HepG2 (cell line): ENCODE measurements around the gene CLEC18A. TPM values are rescaled to one million over a fixed set of nuclear protein-coding genes. Genes with fewer than 3 reads are reported as not detected.

ENCODE experiments used
- ATAC-seq: fragments of 200-7000 bp; cut with Tn5 transposase; 3 replicates; pipeline ENCODE4 v1.9.1; 2020; ENCODE audit warnings: mild to moderate bottlenecking, moderate library complexity
- BruUV-seq: library from RNA; stranded (reverse); fragments of 400-500 nt; replicated peaks from 2 replicates; lab custom pipeline; 2021; lab: Mats Ljungman, UMichigan
- CTCF ChIA-PET: fragments of 300-600 bp; formaldehyde crosslinking; extraction: SDS; loops from one replicate; lab custom pipeline; 2021; ENCODE audit warnings: low total read pairs, inconsistent platforms, low intra/inter-chr PET ratio; lab: Yijun Ruan, JAX
- POLR2A ChIA-PET: fragments of 350-600 bp; sonication (Branson Sonifier 250); formaldehyde crosslinking; loops from one replicate; lab custom pipeline; 2020; ENCODE audit warnings: antibody characterized with exemption, inconsistent platforms; lab: Yijun Ruan, JAX
- DNase-seq: peaks from one replicate; pipeline ENCODE4 v3.0.0-alpha.2; 2015; ENCODE audit warnings: low spot score
- FAIRE-seq: peaks from 3 replicates; lab custom pipeline; 2011; peaks lifted over from hg19 to GRCh38; lab: Jason Lieb, UNC
- H2AFZ ChIP-seq: one replicate; pipeline ENCODE4 v1.6.1; 2011; ENCODE audit warnings: low read length, inconsistent platforms
- H3K27ac ChIP-seq: fragments of 300-600 bp; 3 replicates; pipeline ENCODE4 v1.8.0; 2011; ENCODE audit warnings: mixed run types, mild to moderate bottlenecking, mixed read lengths, low read length, inconsistent platforms; ENCODE audit not compliant: insufficient read depth; ENCODE audit errors: extremely low read length
- H3K27me3 ChIP-seq, 2 experiments: fragments of 200-600 bp in 1 of 2; 2 replicates in 1 of 2; 3 replicates in 1 of 2; pipeline versions ENCODE4 v1.6.0 to v1.8.0; 2011; ENCODE audit warnings: low read length in 2 of 2, mild to moderate bottlenecking in 2 of 2, moderate library complexity in 2 of 2, inconsistent platforms in 1 of 2; ENCODE audit not compliant: insufficient read depth in 2 of 2, control insufficient read depth in 1 of 2
- H3K36me3 ChIP-seq, 2 experiments: fragments of 200-600 bp in 1 of 2; replicated peaks in 1 of 2; 2 replicates in 1 of 2; 3 replicates in 1 of 2; pipeline versions ENCODE4 v1.5.1 to v1.8.0; 2011; ENCODE audit warnings: low read length in 2 of 2, inconsistent platforms in 1 of 2; ENCODE audit not compliant: insufficient read depth in 2 of 2, control insufficient read depth in 1 of 2
- H3K4me1 ChIP-seq: 2 replicates; pipeline ENCODE4 v1.5.1; 2012; ENCODE audit warnings: low read length, inconsistent platforms; ENCODE audit not compliant: insufficient read depth
- H3K4me2 ChIP-seq: 2 replicates; pipeline ENCODE4 v1.6.0; 2011; ENCODE audit warnings: low read depth, low read length, inconsistent platforms
- H3K4me3 ChIP-seq, 3 experiments: fragments of 200-600 bp in 1 of 3; sonication (generic), shearing (Covaris generic) in 1 of 3; replicated peaks in 1 of 3; 2 replicates each; pipeline ENCODE4 v1.5.1; 2011 to 2016; ENCODE audit warnings: low read length in 3 of 3, inconsistent platforms in 2 of 3, low read depth in 2 of 3, mild to moderate bottlenecking in 2 of 3, control low read depth in 1 of 3, mixed read lengths in 1 of 3; ENCODE audit not compliant: insufficient read depth in 1 of 3
- H3K79me2 ChIP-seq: one replicate; pipeline ENCODE4 v1.6.1; 2011; ENCODE audit warnings: low read length, inconsistent platforms; ENCODE audit not compliant: insufficient read depth
- H3K9ac ChIP-seq: 2 replicates; pipeline ENCODE4 v1.6.0; 2011; ENCODE audit warnings: mild to moderate bottlenecking, low read depth, low read length, inconsistent platforms; ENCODE audit not compliant: insufficient read depth
- H3K9me3 ChIP-seq: 2 replicates; pipeline ENCODE4 v1.5.1; 2012; ENCODE audit warnings: mild to moderate bottlenecking, low read length
- H4K20me1 ChIP-seq: 2 replicates; pipeline ENCODE4 v1.6.0; 2011; ENCODE audit warnings: inconsistent platforms, mild to moderate bottlenecking, low read length, moderate library complexity; ENCODE audit not compliant: insufficient read depth
- BHLHE40 ChIP-seq: IDR thresholded peaks from 2 replicates; pipeline ENCODE4 v1.6.1; 2011; ENCODE audit warnings: low read length, improper control_type of control experiment
- ELK4 ChIP-seq: sonication (generic); formaldehyde crosslinking; IDR thresholded peaks from 2 replicates; pipeline ENCODE4 v1.9.0; 2021; ENCODE audit warnings: missing genetic modification reagents, borderline replicate concordance
- NFE2L1 ChIP-seq: sonication (generic); formaldehyde crosslinking; IDR thresholded peaks from 2 replicates; pipeline ENCODE4 v1.4.0; 2020; ENCODE audit warnings: missing genetic modification reagents, mild to moderate bottlenecking, borderline replicate concordance
- PRDM4 ChIP-seq: sonication (generic); formaldehyde crosslinking; IDR thresholded peaks from 2 replicates; pipeline ENCODE4 v1.9.0; 2021; ENCODE audit warnings: missing genetic modification reagents, borderline replicate concordance
- RBM39 ChIP-seq: fragments of 200-400 bp; formaldehyde crosslinking; IDR thresholded peaks from one replicate; pipeline ENCODE4 v1.6.1; 2018; ENCODE audit warnings: antibody characterized with exemption, mild to moderate bottlenecking, low read depth, low read length; ENCODE audit not compliant: poor library complexity, severe bottlenecking
- TBL1XR1 ChIP-seq: fragments of 150-350 bp; IDR thresholded peaks from 2 replicates; pipeline ENCODE4 v1.6.1; 2014; ENCODE audit warnings: borderline replicate concordance, low read length; ENCODE audit not compliant: partially characterized antibody
- TFE3 ChIP-seq: IDR thresholded peaks from 2 replicates; pipeline ENCODE4 v1.6.1; 2016
- ZNF292 ChIP-seq: sonication (generic); formaldehyde crosslinking; IDR thresholded peaks from 2 replicates; pipeline ENCODE4 v1.8.1; 2022; ENCODE audit warnings: mild to moderate bottlenecking, low read depth, missing genetic modification reagents, borderline replicate concordance
- ZNF550 ChIP-seq: sonication (generic); formaldehyde crosslinking; IDR thresholded peaks from 2 replicates; pipeline ENCODE4 v1.4.0; 2020; ENCODE audit warnings: mild to moderate bottlenecking, missing genetic modification reagents, borderline replicate concordance
- ZNF564 ChIP-seq: sonication (generic); formaldehyde crosslinking; IDR thresholded peaks from 2 replicates; pipeline ENCODE4 v1.8.1; 2023; ENCODE audit warnings: mild to moderate bottlenecking, missing genetic modification reagents
- ZNF850 ChIP-seq: sonication (generic); formaldehyde crosslinking; conservative IDR thresholded peaks from 2 replicates; pipeline ENCODE4 v1.9.0; 2021; ENCODE audit warnings: mild to moderate bottlenecking, missing genetic modification reagents
- ZNF878 ChIP-seq: sonication (generic); formaldehyde crosslinking; IDR thresholded peaks from 2 replicates; pipeline ENCODE4 v1.8.1; 2023; ENCODE audit warnings: mild to moderate bottlenecking, missing genetic modification reagents, moderate library complexity
- whole genome bisulfite sequencing: methylation state at CpG from one replicate; pipeline ENCODE4 v1.1.6; 2017; ENCODE audit warnings: low lambda C conversion rate; 5-methylcytosine and 5-hydroxymethylcytosine counted together
- in situ Hi-C: cut with HindIII; loops from 2 replicates; pipeline ENCODE4 v1.10.0; 2017; ENCODE audit warnings: low pct_unique_long_range_greater_than_20kb; ENCODE audit not compliant: extremely low pct_ligation_motif_present
- intact Hi-C: fragments of 100-400 bp; cut with micrococcal nuclease; formaldehyde crosslinking; loops from one replicate; pipeline ENCODE4 v1.10.0; 2022; ENCODE audit not compliant: unreplicated experiment
- polyA plus RNA-seq, 8 experiments: library from polyadenylated mRNA; depleted of rRNA in 3 of 8; stranded (reverse) in 7 of 8; unstranded in 1 of 8; fragments of >200 nt; fragmentation: Illumina TruSeq in 4 of 8; extraction: Trizol in 4 of 8; gene quantifications; 2 replicates each; pipeline versions ENCODE4 v1.2.1 to v1.2.3, GENCODE V29; 2011 to 2016; ENCODE audit warnings: low read depth in 4 of 8, missing spikeins in 1 of 8, mixed read lengths in 1 of 8; ENCODE audit not compliant: insufficient read depth in 1 of 8
- total RNA-seq, 5 experiments: library from RNA; depleted of rRNA; stranded (reverse); fragments of >200 nt; fragmentation: Illumina TruSeq; extraction: Trizol; gene quantifications; 2 replicates each; pipeline ENCODE4 v1.2.3, GENCODE V29; 2016; ENCODE audit warnings: low read depth in 1 of 5

Gene CLEC18A
- total and polyA plus RNA-seq, 2 of the 13 experiments (the other 11 are each of a cell fraction or from before 2014, with no cell fraction given) = 0.22 to 0.42 TPM

GRCh38 chr16:69940676-69941075, 10.5 kb upstream of the CLEC18A start:
- in situ Hi-C loops (no loop called here), intact Hi-C loops (no loop called here)
- WGBS = 96% methylated on average over 9 of the region's 13 CpGs
- Histone ChIP-seq H3K27ac (no peak overlapping the region), H3K4me3 (no peak overlapping the region), H3K4me1 (no peaks in the 10 kb centered on the region), H3K79me2 (no peaks in the 10 kb centered on the region), H3K36me3 (peaks cover 28 to 48% of the 10 kb centered on the region in 2 experiments), H3K27me3 (no peaks in the 10 kb centered on the region), H3K4me2 (no peak overlapping the region), H3K9ac (no peak overlapping the region), H2AFZ (no peak overlapping the region), H4K20me1 (no peaks in the 10 kb centered on the region), H3K9me3 (no peaks in the 10 kb centered on the region)
- BruUV-seq = no TSS peak
- no peak for TF ChIP-seq ZNF550 (CRISPR knock-in tag)
- TF ChIP-seq ELK4 (CRISPR knock-in tag) = no peak
- no peak for TF ChIP-seq NFE2L1 (CRISPR knock-in tag)
- no peak for TF ChIP-seq PRDM4 (CRISPR knock-in tag)
- TF ChIP-seq ZNF850 (CRISPR knock-in tag) = no peak
- no peak for TF ChIP-seq BHLHE40
- TF ChIP-seq TFE3 (CRISPR knock-in tag) = no peak
- TF ChIP-seq TBL1XR1 = no peak
- TF ChIP-seq ZNF878 (CRISPR knock-in tag) = no peak
- no peak for TF ChIP-seq RBM39
- no peak for TF ChIP-seq ZNF564 (CRISPR knock-in tag)
- no peak for TF ChIP-seq ZNF292 (CRISPR knock-in tag)
- DNase-seq (no peak), ATAC-seq (no peak), FAIRE-seq (no peak)
- ChIA-PET POLR2A (no interaction called here), CTCF (no interaction called here)
